ENCODE data around the gene RHOV. TPM values are rescaled to one million over a fixed set of nuclear protein-coding genes. Genes with fewer than 3 reads are reported as not detected.

Gene RHOV
- total RNA-seq, 1 donor from 2014 or later = not detected

DNA sequence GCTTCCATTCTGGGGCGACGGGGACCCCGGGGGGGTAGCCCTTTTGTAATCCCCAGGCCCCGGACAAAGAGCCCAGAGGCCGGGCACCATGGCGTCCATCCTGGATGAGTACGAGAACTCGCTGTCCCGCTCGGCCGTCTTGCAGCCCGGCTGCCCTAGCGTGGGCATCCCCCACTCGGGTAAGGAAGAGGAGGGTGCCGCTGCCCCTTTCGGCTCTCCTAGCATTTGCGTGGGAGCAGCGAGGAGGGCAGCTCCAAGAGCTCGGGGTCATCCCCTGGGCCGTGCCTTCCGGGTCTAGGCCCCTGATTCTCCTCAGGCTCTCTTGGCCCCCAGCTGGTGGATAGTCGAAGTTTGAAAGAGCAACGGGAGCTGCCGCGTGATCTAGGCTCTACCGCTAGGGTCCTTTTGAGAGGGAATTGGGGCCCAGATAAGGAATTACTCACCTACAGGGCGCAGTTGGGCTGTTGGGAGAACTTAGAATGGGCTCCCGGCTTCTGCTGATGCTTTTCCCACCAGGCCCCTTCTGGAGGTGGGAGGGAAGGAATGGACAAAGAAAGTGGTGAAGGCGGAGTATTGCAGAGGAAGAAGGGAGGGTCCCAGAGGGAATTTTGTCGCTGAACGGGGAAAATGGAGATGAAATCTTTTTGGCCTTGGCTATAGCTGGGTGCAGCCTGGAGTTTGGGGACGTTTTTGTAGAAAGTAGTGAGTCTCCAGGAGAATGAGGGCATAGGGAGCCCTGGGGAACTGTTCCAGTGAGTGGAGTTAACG, 20.8 kb upstream of the RHOV start:
- Histone ChIP-seq H3K27me3 (no peaks in the 10 kb centered on the region), H3K36me3 (peaks cover 19 to 30% of the 10 kb centered on the region in 2 donors), H3K4me3 (peak overlapping the region; percentile 65 to 82), H3K27ac (peak overlapping the region; percentile 85 to 89), H3K9me3 (no peaks in the 10 kb centered on the region), H3K4me1 (peaks cover 0 to 13% of the 10 kb centered on the region in 2 donors)
- TF ChIP-seq, protein P1, sequence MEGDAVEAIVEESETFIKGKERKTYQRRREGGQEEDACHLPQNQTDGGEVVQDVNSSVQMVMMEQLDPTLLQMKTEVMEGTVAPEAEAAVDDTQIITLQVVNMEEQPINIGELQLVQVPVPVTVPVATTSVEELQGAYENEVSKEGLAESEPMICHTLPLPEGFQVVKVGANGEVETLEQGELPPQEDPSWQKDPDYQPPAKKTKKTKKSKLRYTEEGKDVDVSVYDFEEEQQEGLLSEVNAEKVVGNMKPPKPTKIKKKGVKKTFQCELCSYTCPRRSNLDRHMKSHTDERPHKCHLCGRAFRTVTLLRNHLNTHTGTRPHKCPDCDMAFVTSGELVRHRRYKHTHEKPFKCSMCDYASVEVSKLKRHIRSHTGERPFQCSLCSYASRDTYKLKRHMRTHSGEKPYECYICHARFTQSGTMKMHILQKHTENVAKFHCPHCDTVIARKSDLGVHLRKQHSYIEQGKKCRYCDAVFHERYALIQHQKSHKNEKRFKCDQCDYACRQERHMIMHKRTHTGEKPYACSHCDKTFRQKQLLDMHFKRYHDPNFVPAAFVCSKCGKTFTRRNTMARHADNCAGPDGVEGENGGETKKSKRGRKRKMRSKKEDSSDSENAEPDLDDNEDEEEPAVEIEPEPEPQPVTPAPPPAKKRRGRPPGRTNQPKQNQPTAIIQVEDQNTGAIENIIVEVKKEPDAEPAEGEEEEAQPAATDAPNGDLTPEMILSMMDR (IDR thresholded peaks at IDR 0.05) = peak; percentile 18 to 30 (median 29)
- intact Hi-C loops (cut with DNase I) = loop anchor here (1.0 to 5.0 kb wide), 10 partner anchors 11 to 330 kb away; partner anchors contain the start of genes CCDC32, DNAJC17, GCHFR and INO80
- peak in 1 of 2 donors; percentile 79 for DNase-seq (ENCODE audit: low spot score in 2 of 2)

DNA sequence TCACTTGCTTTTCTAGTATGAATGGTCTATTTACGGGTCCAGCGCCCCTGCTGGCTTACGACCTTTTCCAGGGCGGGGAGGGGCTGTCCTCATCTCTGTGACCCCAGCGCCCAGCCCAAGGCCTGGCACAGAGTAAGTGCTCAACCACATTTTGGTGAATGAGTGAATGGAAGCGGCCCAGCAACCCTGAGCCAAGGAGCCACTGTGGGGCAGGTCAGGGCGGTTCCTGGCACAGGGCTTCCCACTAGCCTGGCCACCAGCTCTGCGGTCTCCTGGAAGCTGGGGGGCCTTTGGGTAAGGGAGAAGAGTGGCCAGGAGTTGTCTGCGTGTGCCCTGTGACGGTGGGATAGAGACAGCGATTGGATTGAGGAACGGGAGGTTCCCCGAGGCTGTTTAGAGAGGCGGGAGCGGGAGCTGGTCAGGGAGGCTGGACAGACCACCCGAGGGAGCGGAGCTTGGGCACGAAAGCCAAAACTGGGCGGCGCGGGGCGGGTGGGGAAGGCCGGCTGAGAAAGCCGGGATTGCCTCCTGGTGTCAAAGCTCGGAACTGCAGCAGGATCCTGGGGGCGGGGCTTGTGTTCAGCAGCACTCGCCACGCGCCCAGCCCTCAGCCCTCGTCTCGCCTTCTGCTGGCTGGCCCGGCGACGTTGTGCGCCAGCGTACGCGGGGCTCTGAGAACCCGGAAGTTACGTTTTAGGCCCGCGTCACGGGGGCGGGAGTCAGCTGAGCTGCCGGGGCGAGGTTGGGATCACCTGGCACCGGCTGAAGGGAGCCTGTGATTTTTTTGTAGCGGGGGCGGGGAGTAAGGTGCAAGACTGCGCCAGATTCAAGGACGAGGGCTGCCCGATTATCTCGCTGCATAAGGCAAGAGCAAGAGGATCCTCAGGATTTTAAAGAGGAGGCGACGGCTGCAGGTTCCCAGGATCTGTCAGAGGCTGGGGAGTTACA, 20.0 kb upstream of the RHOV start, which contains the start of gene VPS18:
VPS18 (plus strand) TSS at position 718 of the 948 bp plus-strand sequence. CDS start 319 bp downstream, outside the sequence.
- H3K4me1 ChIP-seq = peaks cover 0 to 13% of the 10 kb centered on the region in 2 donors
- intact Hi-C loops (cut with DNase I) = loop anchor here (1.0 to 5.0 kb wide), 10 partner anchors 12 to 329 kb away; partner anchors contain the start of genes CCDC32, DNAJC17, GCHFR and INO80
- peak within 1 kb of the TSS; percentile 85 to 89 for H3K27ac ChIP-seq
- H3K9me3 ChIP-seq = no peaks in the 10 kb centered on the region
- H3K27me3 ChIP-seq = no peaks in the 10 kb centered on the region
- H3K36me3 ChIP-seq = peaks cover 11 to 21% of the 10 kb centered on the region in 2 donors
- TF ChIP-seq, protein P1 (IDR thresholded peaks at IDR 0.05) = peak; percentile 98 to 99 (median 98)
- H3K4me3 ChIP-seq = peak within 1 kb of the TSS; percentile 65 to 82
- DNase-seq (ENCODE audit: low spot score in 2 of 2) = peak; percentile 91 to 99

DNA sequence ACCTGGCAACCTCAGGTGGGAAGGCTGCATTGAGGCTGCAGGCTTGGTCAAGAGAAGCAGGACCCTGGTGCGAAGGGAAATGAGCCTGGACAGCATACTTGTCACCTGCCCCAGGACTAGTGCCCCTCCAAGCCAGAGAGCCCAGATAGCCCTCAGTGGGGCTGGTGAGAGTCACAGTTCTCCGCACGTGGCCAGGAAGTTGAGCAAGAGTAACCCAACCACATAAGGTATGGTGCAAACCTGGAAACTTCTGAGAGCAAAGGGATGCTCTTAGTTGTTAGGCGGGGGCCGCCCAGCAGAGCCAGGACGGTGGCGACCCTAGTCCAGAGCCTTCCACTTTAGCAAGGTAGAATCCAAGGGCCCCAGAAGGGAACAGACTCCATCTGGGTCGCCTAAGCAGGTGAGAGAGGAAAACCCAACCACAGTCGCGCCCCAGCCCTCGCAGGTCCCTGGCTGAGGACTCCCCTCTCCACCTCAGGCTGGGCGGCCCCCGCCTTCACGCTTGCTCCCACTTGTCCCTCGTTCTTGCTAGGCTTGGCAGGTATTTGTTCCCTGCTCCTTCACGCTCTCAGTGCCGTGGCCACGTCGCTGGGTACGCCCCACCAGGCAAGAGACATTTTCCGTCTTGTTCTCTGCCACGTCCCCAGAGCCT, 19.1 kb upstream of the RHOV start:
- H3K27me3 ChIP-seq = no peaks in the 10 kb centered on the region
- no peak for DNase-seq (ENCODE audit: low spot score in 2 of 2)
- H3K27ac ChIP-seq = peak overlapping the region; percentile 85 to 89
- peak overlapping the region; percentile 65 to 82 for H3K4me3 ChIP-seq
- peaks cover 0 to 13% of the 10 kb centered on the region in 2 donors for H3K4me1 ChIP-seq
- intact Hi-C loops (cut with DNase I) = loop anchor here (5.0 kb wide), 2 partner anchors 224 to 301 kb away; partner anchors contain the start of genes INO80 and KNL1
- TF ChIP-seq, protein P1 (IDR thresholded peaks at IDR 0.05) = no peak
- no peaks in the 10 kb centered on the region for H3K9me3 ChIP-seq
- peaks cover 4 to 13% of the 10 kb centered on the region in 2 donors for H3K36me3 ChIP-seq

DNA sequence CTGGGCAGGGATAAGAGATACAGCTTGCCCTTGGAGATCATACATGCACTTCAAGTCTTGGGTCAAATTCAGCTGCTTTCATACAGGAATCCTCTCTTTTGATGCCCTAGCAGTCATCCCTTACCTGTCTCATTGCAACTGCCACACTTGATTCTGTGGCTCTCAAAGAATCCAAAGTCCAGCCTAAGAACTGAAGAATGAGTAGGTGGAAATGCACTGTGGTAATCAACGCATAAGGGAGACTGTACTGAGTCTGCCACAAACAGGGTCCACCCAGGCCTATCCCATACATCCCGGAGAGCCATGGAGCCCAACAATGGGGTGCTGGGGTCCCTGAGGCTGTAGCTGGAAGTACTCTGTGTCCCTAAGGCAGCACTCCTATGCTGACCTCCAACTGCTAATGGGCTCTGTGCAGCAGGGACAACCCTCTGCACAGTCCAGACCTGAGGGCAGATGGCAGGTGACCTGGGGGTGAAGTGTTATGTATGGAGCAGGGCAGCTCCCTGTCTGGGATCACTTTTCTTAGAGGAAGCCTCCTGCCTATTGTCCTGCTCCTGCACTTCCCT, 18.5 kb upstream of the RHOV start:
- intact Hi-C loops (cut with DNase I) = loop anchor here (5.0 kb wide), 2 partner anchors 225 to 300 kb away; partner anchors contain the start of genes INO80 and KNL1
- TF ChIP-seq, protein P1 (IDR thresholded peaks at IDR 0.05) = no peak
- Histone ChIP-seq H3K4me3 (no peak overlapping the region), H3K9me3 (no peaks in the 10 kb centered on the region), H3K27me3 (no peaks in the 10 kb centered on the region), H3K27ac (no peak overlapping the region), H3K36me3 (peaks cover 0 to 12% of the 10 kb centered on the region in 2 donors), H3K4me1 (peaks cover 0 to 13% of the 10 kb centered on the region in 2 donors)
- no peak for DNase-seq (ENCODE audit: low spot score in 2 of 2)

Data from ascending aorta (tissue), 2 donors.